Measurements from ENCODE around the gene ZFPM1. TPM values are rescaled to one million over a fixed set of nuclear protein-coding genes. Genes with fewer than 3 reads are reported as not detected.

The ZFPM1 gene
- total RNA-seq, 1 experiment from 2014 or later = 14.6 TPM

- no peak overlapping the region for H2AFZ ChIP-seq (ENCODE audit: low read depth, low read length, poor library complexity, severe bottlenecking)
- ChIA-PET RAD21 (ENCODE audit: low non-redundant PET in 1 of 2, low total read pairs in 2 of 2, uncharacterized antibody in 2 of 2, unreplicated experiment in 2 of 2) (no interaction called here), CTCF (no interaction called here), POLR2A (no interaction called here)
- no peak overlapping the region for H3K4me2 ChIP-seq (ENCODE audit: low read length)
- peaks cover 31 to 58% of the 10 kb centered on the region in 2 experiments for H3K4me1 ChIP-seq (ENCODE audit: control insufficient read depth in 1 of 2, insufficient read depth in 2 of 2, low read length in 2 of 2)
- no peak overlapping the region for H3K9ac ChIP-seq (ENCODE audit: low read length)
- no peak for TF ChIP-seq JUND (IDR thresholded peaks at IDR 0.05)
- TF ChIP-seq EGR1 (IDR thresholded peaks at IDR 0.05; ENCODE audit: low read depth) = no peak
- no peak for TF ChIP-seq ATF3 (IDR thresholded peaks at IDR 0.05)
- TF ChIP-seq POLR2AphosphoS5 (IDR thresholded peaks at IDR 0.05; ENCODE audit: low read depth, low read length) = no peak
- TF ChIP-seq ZBTB33 (IDR thresholded peaks at IDR 0.05; ENCODE audit: extremely low read depth, insufficient replicate concordance, low read length) = no peak
- no peak for TF ChIP-seq TCF7L2 (IDR thresholded peaks at IDR 0.05; ENCODE audit: borderline replicate concordance, extremely low read depth, insufficient read depth, insufficient read length)
- TF ChIP-seq CTCF (IDR thresholded peaks at IDR 0.05 in 2 of 3, conservative IDR thresholded peaks at IDR 0.05 in 1 of 3; ENCODE audit: borderline replicate concordance in 1 of 3, insufficient read depth in 1 of 3, low read depth in 2 of 3, low read length in 2 of 3) = no peak
- TF ChIP-seq YY1 (IDR thresholded peaks at IDR 0.05; ENCODE audit: extremely low read depth, insufficient replicate concordance, low read depth, low read length) = no peak
- TF ChIP-seq SRF (IDR thresholded peaks at IDR 0.05; ENCODE audit: low read depth) = no peak
- TF ChIP-seq SP1 (IDR thresholded peaks at IDR 0.05; ENCODE audit: low read depth) = no peak
- TF ChIP-seq MAX (IDR thresholded peaks at IDR 0.05) = no peak
- no peak for TF ChIP-seq RAD21 (IDR thresholded peaks at IDR 0.05; ENCODE audit: low read depth)
- TF ChIP-seq ELF1 (IDR thresholded peaks at IDR 0.05; ENCODE audit: borderline replicate concordance, low read depth) = no peak
- no peak for TF ChIP-seq CBX3 (IDR thresholded peaks at IDR 0.05; ENCODE audit: low read depth)
- TF ChIP-seq REST (IDR thresholded peaks at IDR 0.05; ENCODE audit: low read depth) = no peak
- no peak for TF ChIP-seq FOSL1 (IDR thresholded peaks at IDR 0.05; ENCODE audit: low read depth)
- no peaks in the 10 kb centered on the region for H3K9me3 ChIP-seq (ENCODE audit: control insufficient read depth in 1 of 2, insufficient read depth in 1 of 2, low read depth in 1 of 2, low read length in 2 of 2)
- no TSS peak for BruUV-seq (replicated peaks)
- H3K9me2 ChIP-seq (ENCODE audit: insufficient read depth) = no peaks in the 10 kb centered on the region
- ATAC-seq (no peak), DNase-seq (ENCODE audit: low read depth, low spot score) (no peak)
- H3K79me2 ChIP-seq (ENCODE audit: insufficient read depth, low read length) = peaks cover 88% of the 10 kb centered on the region
- H3K4me3 ChIP-seq (replicated peaks in 1 of 2; ENCODE audit: low read depth in 1 of 2, low read length in 2 of 2) = no peak overlapping the region
- no peaks in the 10 kb centered on the region for H3K27me3 ChIP-seq (ENCODE audit: insufficient read depth, low read length)
- intact Hi-C loops (cut with micrococcal nuclease) = loop anchor here (5.0 to 10.0 kb wide), 2 partner anchors 68 to 684 kb away; no protein-coding TSS in a partner anchor
- H3K36me3 ChIP-seq (ENCODE audit: control insufficient read depth in 1 of 2, insufficient read depth in 2 of 2, low read length in 2 of 2) = no peaks in the 10 kb centered on the region
- H4K20me1 ChIP-seq (ENCODE audit: insufficient read depth) = peaks cover 9% of the 10 kb centered on the region; the same call in 1 of the 2 replicates
- H3K27ac ChIP-seq (ENCODE audit: low read depth, low read length) = no peak overlapping the region
Measured at GRCh38 chr16:88458773-88459235, 5.7 kb downstream of the ZFPM1 start.

All from HCT116 (cell line).